ENCODE data around the gene HOXD4. TPM values are rescaled to one million over a fixed set of nuclear protein-coding genes. Genes with fewer than 3 reads are reported as not detected.

Gene HOXD4
- total RNA-seq, 4 donors from 2014 or later, result 2.2 to 25.5 (median 15.3) TPM

DNA sequence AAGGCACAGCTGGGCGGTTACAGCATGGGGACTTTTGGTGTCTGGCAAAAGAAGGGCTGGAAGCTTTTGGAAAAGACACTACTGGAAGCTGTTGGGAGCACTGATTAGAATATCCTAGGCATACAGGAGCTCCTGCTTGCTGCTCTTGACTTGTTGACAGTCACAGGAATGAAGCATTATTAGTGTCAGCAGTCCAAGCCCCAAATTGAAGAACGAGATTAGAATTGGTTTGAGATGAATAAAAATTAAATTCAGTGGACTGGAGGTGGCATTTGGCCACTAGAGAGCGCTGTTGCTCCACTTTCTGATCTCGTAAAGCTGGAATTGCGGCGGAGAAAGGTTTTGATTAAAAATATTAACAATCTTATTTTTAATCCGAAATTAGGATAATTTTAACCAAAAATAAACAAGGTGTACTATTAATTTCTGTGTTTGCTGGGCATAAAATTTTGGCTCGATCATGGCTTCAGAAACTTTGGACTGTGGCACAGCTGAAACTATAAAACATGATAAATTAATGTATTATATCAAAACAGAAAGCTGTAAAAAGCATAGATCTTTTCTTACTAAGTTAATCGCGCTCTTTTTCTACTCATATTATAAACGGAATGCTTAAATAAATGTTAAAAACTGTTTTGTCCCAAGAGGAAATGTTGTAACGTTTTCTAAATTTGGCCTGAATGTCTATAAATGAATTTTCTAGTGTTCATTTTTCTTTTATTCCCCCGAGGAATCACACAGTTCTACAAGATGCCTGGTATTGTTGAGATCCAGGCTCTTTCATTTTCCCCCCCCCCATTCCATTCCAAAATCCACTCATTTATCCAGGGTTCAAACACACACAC is 24.2 kb upstream of the HOXD4 start:
- Histone ChIP-seq H3K27ac (peak overlapping the region in 2 of 4 donors; percentile 11 to 95), H3K27me3 (peaks cover 93% of the 10 kb centered on the region), H3K4me1 (peaks cover 7 to 55% (median 31%) of the 10 kb centered on the region in 4 donors), H3K36me3 (no peaks in the 10 kb centered on the region), H3K4me3 (no peak overlapping the region), H3K9me3 (no peaks in the 10 kb centered on the region)
- in situ Hi-C loops (cut with MboI; ENCODE audit: low pct_ligation_motif_present in 1 of 4, low pct_unique_long_range_greater_than_20kb in 1 of 4, low sequenced_read_pairs in 3 of 4), result loop anchor here (5.0 to 25.0 kb wide), 6 partner anchors 328 to 1028 kb away; no protein-coding TSS in a partner anchor
- TF ChIP-seq CTCF (IDR thresholded peaks at IDR 0.05) (peak; percentile 86 to 97 (median 94)), EP300 (IDR thresholded peaks at IDR 0.05; ENCODE audit: low read depth) (no peak)
- intact Hi-C loops (cut with DNase I; ENCODE audit: low total_unique reads), result loop anchor here (5.0 kb wide), 1 partner anchor 510 kb away; no protein-coding TSS in a partner anchor
- DNase-seq, result peak; percentile 79
- 6% methylated on average over 13 of the region's 13 CpGs for WGBS, 2 donors (ENCODE audit: low coverage in 1 of 2)

GRCh38 chr2:176127774-176128072 is 23.6 kb upstream of the HOXD4 start:
- no peaks in the 10 kb centered on the region for H3K9me3 ChIP-seq
- peaks cover 7 to 53% (median 32%) of the 10 kb centered on the region in 4 donors for H3K4me1 ChIP-seq
- in situ Hi-C loops (cut with MboI; ENCODE audit: low pct_ligation_motif_present in 1 of 4, low pct_unique_long_range_greater_than_20kb in 1 of 4, low sequenced_read_pairs in 3 of 4) (loop anchor here (5.0 to 25.0 kb wide), 6 partner anchors 327 to 1027 kb away; no protein-coding TSS in a partner anchor), intact Hi-C loops (cut with DNase I; ENCODE audit: low total_unique reads) (loop anchor here (5.0 kb wide), 1 partner anchor 510 kb away; no protein-coding TSS in a partner anchor)
- H3K27me3 ChIP-seq, result peaks cover 91% of the 10 kb centered on the region
- no peak for DNase-seq
- no peaks in the 10 kb centered on the region for H3K36me3 ChIP-seq
- H3K27ac ChIP-seq, result peak overlapping the region; percentile 94 to 96 (median 94)
- 35 to 41% methylated on average over 4 of the region's 4 CpGs for WGBS, 2 donors (ENCODE audit: low coverage in 1 of 2)
- H3K4me3 ChIP-seq, result peak overlapping the region in 1 of 4 donors; percentile 55
- TF ChIP-seq EP300 (IDR thresholded peaks at IDR 0.05; ENCODE audit: low read depth) (no peak), POLR2AphosphoS5 (IDR thresholded peaks at IDR 0.05) (no peak), CTCF (IDR thresholded peaks at IDR 0.05) (no peak)

- H3K27me3 ChIP-seq, result peaks cover 91% of the 10 kb centered on the region
- in situ Hi-C loops (cut with MboI; ENCODE audit: low pct_ligation_motif_present in 1 of 4, low pct_unique_long_range_greater_than_20kb in 1 of 4, low sequenced_read_pairs in 3 of 4) (loop anchor here (5.0 to 25.0 kb wide), 6 partner anchors 326 to 1026 kb away; no protein-coding TSS in a partner anchor), intact Hi-C loops (cut with DNase I; ENCODE audit: low total_unique reads) (loop anchor here (5.0 kb wide), 1 partner anchor 509 kb away; no protein-coding TSS in a partner anchor)
- no peak for TF ChIP-seq EP300 (IDR thresholded peaks at IDR 0.05; ENCODE audit: low read depth)
- TF ChIP-seq CTCF (IDR thresholded peaks at IDR 0.05), result no peak
- TF ChIP-seq POLR2A (IDR thresholded peaks at IDR 0.05), result no peak
- TF ChIP-seq POLR2AphosphoS5 (IDR thresholded peaks at IDR 0.05), result no peak
- H3K27ac ChIP-seq, result peak overlapping the region; percentile 94 to 96 (median 94)
- peaks cover 12 to 53% (median 33%) of the 10 kb centered on the region in 4 donors for H3K4me1 ChIP-seq
- DNase-seq, result no peak
- WGBS, 2 donors (ENCODE audit: low coverage in 1 of 2), result 20 to 46% methylated on average over 10 to 44 of the region's 49 CpGs
- H3K36me3 ChIP-seq, result no peaks in the 10 kb centered on the region
- H3K4me3 ChIP-seq, result peak overlapping the region; percentile 10 to 68 (median 50)
- no peaks in the 10 kb centered on the region for H3K9me3 ChIP-seq
Observed at GRCh38 chr2:176128172-176128981, 23.0 kb upstream of the HOXD4 start.

Measured in transverse colon (tissue), 4 donors.